ENCODE data around the gene PER1. TPM values are rescaled to one million over a fixed set of nuclear protein-coding genes. Genes with fewer than 3 reads are reported as not detected.

Gene PER1
- total and polyA plus RNA-seq, 10 of the 15 experiments (the other 5 are each of a cell fraction or from before 2014, with no cell fraction given) = 0.02 to 25.1 (median 5.4) TPM

- peak; percentile 98 for TF ChIP-seq ZBTB4 (CRISPR knock-in tag; IDR thresholded peaks at IDR 0.05)
- 0 out of 2 replicates have a peak, but pooled peaks have one; percentile 33 for TF ChIP-seq ZNF217 (IDR thresholded peaks at IDR 0.05)
- peak; percentile 100 for TF ChIP-seq BACH1 (IDR thresholded peaks at IDR 0.05; ENCODE audit: borderline replicate concordance)
- peak in 1 of 2 experiments; percentile 59; a peak in 2 of 4 replicates for TF ChIP-seq EP300 (IDR thresholded peaks at IDR 0.05; ENCODE audit: borderline replicate concordance in 1 of 2, control insufficient read depth in 1 of 2, low read depth in 2 of 2, low read length in 2 of 2)
- TF ChIP-seq CBX3 (IDR thresholded peaks at IDR 0.05; ENCODE audit: borderline replicate concordance, low read depth) = no peak
- TF ChIP-seq HSF1 (IDR thresholded peaks at IDR 0.05; ENCODE audit: low read depth, low read length) = peak; percentile 79
- peak; percentile 87 for TF ChIP-seq ATF7 (IDR thresholded peaks at IDR 0.05; ENCODE audit: low read depth)
- TF ChIP-seq SUPT20H (IDR thresholded peaks at IDR 0.05; ENCODE audit: borderline replicate concordance, control insufficient read depth, low read depth, low read length) = no peak
- no peak for TF ChIP-seq CHD4 (IDR thresholded peaks at IDR 0.05)
- no peak; the same call in 1 of the 2 replicates for TF ChIP-seq SPI1 (IDR thresholded peaks at IDR 0.05; ENCODE audit: borderline replicate concordance, insufficient read depth, low read depth, low read length)
- TF ChIP-seq REST (IDR thresholded peaks at IDR 0.05; ENCODE audit: low read depth, low read length) = peak; percentile 48; the same call in 1 of the 2 replicates
- TF ChIP-seq SIN3A (IDR thresholded peaks at IDR 0.05; ENCODE audit: low read depth, low read length) = no peak
- TF ChIP-seq IRF5 (IDR thresholded peaks at IDR 0.05; ENCODE audit: borderline replicate concordance) = peak; percentile 46; the same call in 1 of the 2 replicates
- peak; percentile 81 for TF ChIP-seq BCLAF1 (IDR thresholded peaks at IDR 0.05)
Measured at GRCh38 chr17:8173056-8173870, 21.1 kb upstream of the PER1 start (continued).
